Measurements from ENCODE around the gene CAB39.

DNA sequence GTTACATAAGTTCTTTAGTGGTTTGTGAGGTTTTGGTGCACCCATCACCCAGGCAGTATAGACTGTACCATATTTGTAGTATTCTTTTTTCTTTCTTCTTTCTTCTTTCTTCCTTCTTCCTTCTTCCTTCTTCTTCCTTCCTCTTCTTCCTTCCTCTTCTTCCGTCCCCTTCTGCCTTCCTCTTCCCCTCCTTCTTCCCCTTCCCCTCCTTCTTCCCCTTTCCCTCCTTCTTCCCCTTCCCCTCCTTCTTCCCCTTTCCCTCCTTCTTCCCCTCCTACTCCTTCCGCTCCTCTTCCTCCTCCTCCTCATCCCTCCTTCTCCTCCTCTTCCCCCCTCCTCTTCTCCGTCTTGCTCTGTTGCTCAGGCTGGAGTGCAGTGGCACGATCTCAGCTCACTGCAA lies 41.6 kb downstream of the CAB39 start:
- TF ChIP-seq POLR2A (IDR thresholded peaks at IDR 0.05; ENCODE audit: low read depth, low read length): no peak
- no peak for TF ChIP-seq POLR2AphosphoS5 (IDR thresholded peaks at IDR 0.05; ENCODE audit: low read depth, low read length)
- no peak for TF ChIP-seq TAF1 (IDR thresholded peaks at IDR 0.05; ENCODE audit: borderline replicate concordance, low read depth, low read length)
